HG03175 (cell line): ENCODE measurements around the gene SEPTIN5.

ENCODE experiments used
- ATAC-seq: cut with Tn5 transposase; IDR thresholded peaks from one replicate; pipeline ENCODE4 v1.9.1; 2021; ENCODE audit warnings: mild to moderate bottlenecking, moderate library complexity; ENCODE audit not compliant: unreplicated experiment

The SEPTIN5 gene

GRCh38 chr22:19747551-19747950 is 33.2 kb downstream of the SEPTIN5 start:
- no peak for ATAC-seq

- no peak for ATAC-seq
Observed at GRCh38 chr22:19748139-19748538, 33.8 kb downstream of the SEPTIN5 start.

GRCh38 chr22:19748991-19749664 is 34.8 kb downstream of the SEPTIN5 start:
- ATAC-seq, result no peak

- ATAC-seq, result no peak
Observed at GRCh38 chr22:19749876-19750275, 35.6 kb downstream of the SEPTIN5 start.

- ATAC-seq, result no peak
Observed at GRCh38 chr22:19750507-19751490, 36.5 kb downstream of the SEPTIN5 start.

GRCh38 chr22:19751497-19752245 is 37.4 kb downstream of the SEPTIN5 start:
- no peak for ATAC-seq

- ATAC-seq, result no peak
Observed at GRCh38 chr22:19753090-19753842, 39.0 kb downstream of the SEPTIN5 start.

GRCh38 chr22:19753996-19754700 is 39.8 kb downstream of the SEPTIN5 start:
- no peak for ATAC-seq

GRCh38 chr22:19754701-19755144 is 40.4 kb downstream of the SEPTIN5 start:
- ATAC-seq, result no peak

- no peak for ATAC-seq
Observed at GRCh38 chr22:19755145-19755710, 40.9 kb downstream of the SEPTIN5 start.

- no peak for ATAC-seq
Observed at GRCh38 chr22:19755722-19756287, 41.5 kb downstream of the SEPTIN5 start.

- ATAC-seq, result no peak
Observed at GRCh38 chr22:19756288-19757128, 42.2 kb downstream of the SEPTIN5 start.

GRCh38 chr22:19757140-19757984 is 43.1 kb downstream of the SEPTIN5 start:
- no peak for ATAC-seq

GRCh38 chr22:19757985-19758895 is 43.9 kb downstream of the SEPTIN5 start:
- no peak for ATAC-seq

- no peak for ATAC-seq
Observed at GRCh38 chr22:19758896-19759426, 44.7 kb downstream of the SEPTIN5 start.

GRCh38 chr22:19759427-19760057 is 45.2 kb downstream of the SEPTIN5 start:
- ATAC-seq, result no peak
